HL-60 (cell line): ENCODE results near the gene SYNM.

Experiments
- DNase-seq, 2 experiments: peaks; one replicate each; pipeline ENCODE4 v3.0.0-alpha.2; 2010 to 2020; ENCODE audit warnings: low read depth in 1 of 2, low spot score in 1 of 2
- H3K27ac ChIP-seq: fragments of 250-450 bp; sonication (Bioruptor Pico); replicated peaks from 2 replicates; pipeline ENCODE4 v1.5.1; 2020; ENCODE audit warnings: mild to moderate bottlenecking, moderate library complexity
- H3K27me3 ChIP-seq: fragments of 250-450 bp; sonication (Bioruptor Pico); 2 replicates; pipeline ENCODE4 v1.5.1; 2021; ENCODE audit warnings: mild to moderate bottlenecking, moderate library complexity; ENCODE audit not compliant: insufficient read depth, poor library complexity, severe bottlenecking
- H3K4me3 ChIP-seq: replicated peaks from 2 replicates; pipeline ENCODE4 v1.5.1; 2011; ENCODE audit warnings: mild to moderate bottlenecking, control low read depth, low read length; ENCODE audit not compliant: insufficient read depth
- CTCF ChIP-seq: IDR thresholded peaks from one replicate; pipeline ENCODE4 v1.5.1; 2011; ENCODE audit warnings: low read length, control low read depth, inconsistent platforms; ENCODE audit not compliant: insufficient read depth
- GABPA ChIP-seq: IDR thresholded peaks from 2 replicates; pipeline ENCODE4 v1.6.1; 2012; ENCODE audit warnings: low read depth
- POLR2AphosphoS5 ChIP-seq: IDR thresholded peaks from 2 replicates; pipeline ENCODE4 v1.6.1; 2012; ENCODE audit warnings: low read depth
- REST ChIP-seq: IDR thresholded peaks from 2 replicates; pipeline ENCODE4 v1.6.1; 2012; ENCODE audit warnings: low read depth; ENCODE audit not compliant: insufficient replicate concordance
- SPI1 ChIP-seq: IDR thresholded peaks from 2 replicates; pipeline ENCODE4 v1.6.1; 2012; ENCODE audit warnings: low read depth, mild to moderate bottlenecking, borderline replicate concordance

The SYNM gene

GRCh38 chr15:99140590-99140989, 35.7 kb downstream of the SYNM start:
- TF ChIP-seq CTCF (no peak), REST (no peak), POLR2AphosphoS5 (no peak)
- H3K27me3 ChIP-seq = no peaks in the 10 kb centered on the region
- no peak overlapping the region for H3K27ac ChIP-seq
- no peak overlapping the region for H3K4me3 ChIP-seq
- DNase-seq = no peak

GRCh38 chr15:99141943-99142342, 37.1 kb downstream of the SYNM start:
- no peak for DNase-seq
- Histone ChIP-seq H3K27me3 (no peaks in the 10 kb centered on the region), H3K4me3 (no peak overlapping the region), H3K27ac (no peak overlapping the region)
- no peak for TF ChIP-seq GABPA
- TF ChIP-seq CTCF = no peak
- no peak for TF ChIP-seq POLR2AphosphoS5
- TF ChIP-seq SPI1 = no peak
- TF ChIP-seq REST = no peak

GRCh38 chr15:99142562-99142961, 37.7 kb downstream of the SYNM start:
- no peak for TF ChIP-seq CTCF
- TF ChIP-seq GABPA = no peak
- no peak for TF ChIP-seq POLR2AphosphoS5
- no peak for TF ChIP-seq SPI1
- no peak for TF ChIP-seq REST
- no peak overlapping the region for H3K27ac ChIP-seq
- DNase-seq = no peak

More at GRCh38 chr15:99142562-99142961, 37.7 kb downstream of the SYNM start:
- no peak overlapping the region for H3K4me3 ChIP-seq
- no peaks in the 10 kb centered on the region for H3K27me3 ChIP-seq
